Measurements from ENCODE around the gene MSRB3. TPM values are rescaled to one million over a fixed set of nuclear protein-coding genes. Genes with fewer than 3 reads are reported as not detected.

The MSRB3 gene
- total RNA-seq, 3 donors from 2014 or later, result 35.0 to 59.8 (median 51.8) TPM

DNA sequence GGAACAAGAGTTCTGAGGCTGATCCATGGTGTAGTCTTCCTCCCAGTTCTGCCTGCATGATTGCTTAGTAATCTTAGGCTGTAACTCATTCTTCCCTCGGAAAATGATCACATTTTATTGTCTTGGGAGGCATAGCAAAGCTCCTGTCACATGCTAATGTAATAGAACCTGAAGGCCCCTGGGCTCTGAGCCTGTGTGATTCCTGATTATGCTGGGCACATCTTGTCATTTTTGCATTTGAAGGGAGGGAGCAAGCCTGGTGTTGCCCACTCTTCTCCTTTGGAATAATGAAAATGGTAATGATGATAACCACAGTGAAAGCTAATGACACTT lies 215.4 kb downstream of the MSRB3 start:
- Histone ChIP-seq H3K36me3 (no peaks in the 10 kb centered on the region), H3K27me3 (no peaks in the 10 kb centered on the region), H3K4me3 (no peak overlapping the region), H3K27ac (no peak overlapping the region), H3K9me3 (no peaks in the 10 kb centered on the region), H3K4me1 (no peaks in the 10 kb centered on the region)
- TF ChIP-seq POLR2A (IDR thresholded peaks at IDR 0.05) (no peak), POLR2AphosphoS5 (IDR thresholded peaks at IDR 0.05) (no peak)
- TF ChIP-seq, protein P1, sequence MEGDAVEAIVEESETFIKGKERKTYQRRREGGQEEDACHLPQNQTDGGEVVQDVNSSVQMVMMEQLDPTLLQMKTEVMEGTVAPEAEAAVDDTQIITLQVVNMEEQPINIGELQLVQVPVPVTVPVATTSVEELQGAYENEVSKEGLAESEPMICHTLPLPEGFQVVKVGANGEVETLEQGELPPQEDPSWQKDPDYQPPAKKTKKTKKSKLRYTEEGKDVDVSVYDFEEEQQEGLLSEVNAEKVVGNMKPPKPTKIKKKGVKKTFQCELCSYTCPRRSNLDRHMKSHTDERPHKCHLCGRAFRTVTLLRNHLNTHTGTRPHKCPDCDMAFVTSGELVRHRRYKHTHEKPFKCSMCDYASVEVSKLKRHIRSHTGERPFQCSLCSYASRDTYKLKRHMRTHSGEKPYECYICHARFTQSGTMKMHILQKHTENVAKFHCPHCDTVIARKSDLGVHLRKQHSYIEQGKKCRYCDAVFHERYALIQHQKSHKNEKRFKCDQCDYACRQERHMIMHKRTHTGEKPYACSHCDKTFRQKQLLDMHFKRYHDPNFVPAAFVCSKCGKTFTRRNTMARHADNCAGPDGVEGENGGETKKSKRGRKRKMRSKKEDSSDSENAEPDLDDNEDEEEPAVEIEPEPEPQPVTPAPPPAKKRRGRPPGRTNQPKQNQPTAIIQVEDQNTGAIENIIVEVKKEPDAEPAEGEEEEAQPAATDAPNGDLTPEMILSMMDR (IDR thresholded peaks at IDR 0.05), result no peak
- DNase-seq (ENCODE audit: low spot score in 2 of 2), result no peak
- intact Hi-C loops (cut with DNase I; ENCODE audit: low total_unique reads), result no loop called here

DNA sequence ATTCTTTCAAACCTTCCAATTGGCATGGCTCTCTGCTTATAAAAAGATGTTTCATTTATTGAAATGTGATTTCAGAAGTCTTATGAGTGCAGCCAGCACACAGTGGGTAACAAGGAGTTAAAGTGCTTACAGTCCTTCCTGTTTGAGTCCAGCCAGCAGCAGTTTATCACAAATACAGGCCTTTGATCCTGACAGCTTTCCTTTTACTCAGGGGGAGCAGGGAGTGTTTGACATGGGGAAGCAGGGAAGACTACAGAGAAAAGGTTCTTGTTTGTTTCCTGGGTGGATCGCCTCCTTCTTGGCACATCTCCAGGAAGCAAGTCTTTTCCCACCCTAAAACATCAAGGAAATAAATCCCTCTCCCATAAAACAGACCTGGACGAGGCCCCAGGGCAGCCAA lies 216.1 kb downstream of the MSRB3 start:
- no peaks in the 10 kb centered on the region for H3K27me3 ChIP-seq

DNA sequence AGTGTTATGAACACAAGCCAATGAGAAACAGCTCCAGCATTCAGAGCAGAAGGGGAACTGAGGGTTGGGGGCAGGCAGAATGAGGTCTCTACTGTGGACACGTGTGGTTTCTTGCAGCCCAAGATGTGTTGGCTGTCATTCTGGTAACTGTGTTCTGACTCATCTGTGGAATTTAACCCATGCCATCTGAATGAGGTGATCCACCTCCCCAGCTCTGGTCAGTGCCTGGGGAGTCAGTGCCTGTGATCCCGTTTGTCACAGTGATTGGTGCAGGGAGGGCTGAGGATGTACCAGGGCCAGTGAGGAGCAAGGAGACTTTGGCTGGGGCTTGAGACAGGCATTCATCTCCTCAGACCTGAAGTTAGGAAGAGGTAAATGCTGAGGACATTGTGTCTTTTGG lies 216.8 kb downstream of the MSRB3 start:
- Histone ChIP-seq H3K27ac (no peak overlapping the region), H3K9me3 (no peaks in the 10 kb centered on the region), H3K4me1 (no peaks in the 10 kb centered on the region), H3K27me3 (no peaks in the 10 kb centered on the region), H3K36me3 (no peaks in the 10 kb centered on the region), H3K4me3 (no peak overlapping the region)
- TF ChIP-seq POLR2AphosphoS5 (IDR thresholded peaks at IDR 0.05) (no peak), POLR2A (IDR thresholded peaks at IDR 0.05) (no peak)
- TF ChIP-seq, protein P1 (IDR thresholded peaks at IDR 0.05), result no peak
- intact Hi-C loops (cut with DNase I; ENCODE audit: low total_unique reads), result no loop called here
- DNase-seq (ENCODE audit: low spot score in 2 of 2), result no peak

More for the DNA sequence above, 216.1 kb downstream of the MSRB3 start:
- no peak overlapping the region for H3K4me3 ChIP-seq
- TF ChIP-seq, protein P1 (IDR thresholded peaks at IDR 0.05), result no peak
- TF ChIP-seq POLR2A (IDR thresholded peaks at IDR 0.05) (no peak), POLR2AphosphoS5 (IDR thresholded peaks at IDR 0.05) (no peak)
- no peaks in the 10 kb centered on the region for H3K9me3 ChIP-seq
- H3K27ac ChIP-seq, result no peak overlapping the region
- H3K36me3 ChIP-seq, result no peaks in the 10 kb centered on the region
- intact Hi-C loops (cut with DNase I; ENCODE audit: low total_unique reads), result no loop called here
- no peak for DNase-seq (ENCODE audit: low spot score in 2 of 2)
- no peaks in the 10 kb centered on the region for H3K4me1 ChIP-seq

DNA sequence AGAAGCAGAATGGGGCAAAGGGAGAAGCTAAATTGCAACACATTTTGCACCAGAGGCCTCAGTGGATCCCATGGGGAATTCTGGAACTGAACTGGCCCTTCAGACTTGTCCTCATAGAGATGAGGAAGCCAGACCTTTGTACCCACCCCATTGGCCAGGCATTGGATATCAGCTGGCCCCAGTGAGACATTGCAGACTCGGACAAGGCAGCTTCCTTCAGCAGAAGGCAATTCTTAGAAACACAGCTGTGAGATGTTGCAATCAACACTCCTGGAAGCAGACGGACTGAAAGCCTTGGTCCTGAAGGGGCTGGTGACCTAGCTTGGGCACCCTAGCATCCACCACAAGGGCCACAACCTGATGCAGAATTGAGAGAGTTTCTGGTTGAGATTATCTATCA lies 218.1 kb downstream of the MSRB3 start:
- Histone ChIP-seq H3K4me3 (no peak overlapping the region), H3K27ac (no peak overlapping the region), H3K36me3 (no peaks in the 10 kb centered on the region), H3K27me3 (no peaks in the 10 kb centered on the region), H3K9me3 (no peaks in the 10 kb centered on the region), H3K4me1 (peaks cover 0 to 3% of the 10 kb centered on the region in 2 donors)
- intact Hi-C loops (cut with DNase I; ENCODE audit: low total_unique reads), result no loop called here
- DNase-seq (ENCODE audit: low spot score in 2 of 2), result no peak
- TF ChIP-seq POLR2A (IDR thresholded peaks at IDR 0.05) (no peak), POLR2AphosphoS5 (IDR thresholded peaks at IDR 0.05) (no peak)
- TF ChIP-seq, protein P1 (IDR thresholded peaks at IDR 0.05), result no peak

DNA sequence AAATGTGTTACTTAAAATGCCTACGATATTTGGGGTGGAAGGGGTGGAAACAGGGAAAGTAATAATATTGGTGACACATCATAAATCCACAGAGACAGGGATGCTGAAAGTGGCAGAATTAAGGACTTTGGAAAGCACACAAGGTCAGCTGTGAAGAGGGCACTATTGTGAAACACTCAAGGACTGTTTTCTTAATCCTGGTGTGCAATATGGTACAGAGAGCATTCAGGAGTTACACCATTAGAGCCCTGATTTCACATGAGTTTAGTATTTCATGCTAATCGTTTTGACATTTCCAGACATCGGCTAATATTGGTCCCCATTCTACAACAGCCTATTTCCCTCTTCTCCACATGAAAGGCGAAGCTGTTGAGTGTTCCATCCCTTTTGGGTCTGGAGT lies 219.2 kb downstream of the MSRB3 start:
- intact Hi-C loops (cut with DNase I; ENCODE audit: low total_unique reads), result no loop called here
- Histone ChIP-seq H3K4me1 (peaks cover 0 to 3% of the 10 kb centered on the region in 2 donors), H3K4me3 (no peak overlapping the region), H3K9me3 (no peaks in the 10 kb centered on the region), H3K27ac (no peak overlapping the region), H3K27me3 (no peaks in the 10 kb centered on the region), H3K36me3 (no peaks in the 10 kb centered on the region)
- DNase-seq (ENCODE audit: low spot score in 2 of 2), result no peak
- TF ChIP-seq POLR2AphosphoS5 (IDR thresholded peaks at IDR 0.05) (peak in 1 of 3 donors; percentile 28), POLR2A (IDR thresholded peaks at IDR 0.05) (no peak)

DNA sequence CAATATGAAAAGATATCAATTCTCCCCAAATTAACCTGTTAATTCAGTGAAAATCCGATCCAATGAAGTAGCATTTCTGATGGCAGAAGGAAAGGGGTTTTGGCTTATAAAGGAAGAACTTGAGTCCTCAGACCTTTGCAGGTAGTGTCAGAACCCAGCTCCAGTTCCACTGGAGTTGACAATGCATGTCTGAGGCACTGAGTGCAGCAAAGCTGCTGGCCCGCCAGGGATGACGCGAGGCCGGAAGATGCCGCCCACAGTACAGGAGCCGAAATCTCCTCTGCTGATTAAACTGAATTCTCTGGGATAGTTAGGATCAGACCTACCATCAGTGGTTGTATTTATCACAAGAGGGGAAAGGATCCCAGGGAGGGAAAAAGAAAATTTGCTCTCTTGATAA lies 220.7 kb downstream of the MSRB3 start:
- H3K4me1 ChIP-seq, result peaks cover 0 to 3% of the 10 kb centered on the region in 2 donors
- no peaks in the 10 kb centered on the region for H3K36me3 ChIP-seq
- H3K27ac ChIP-seq, result no peak overlapping the region
- no peak overlapping the region for H3K4me3 ChIP-seq
- H3K9me3 ChIP-seq, result no peaks in the 10 kb centered on the region
- TF ChIP-seq POLR2A (IDR thresholded peaks at IDR 0.05), result no peak
- no peak for TF ChIP-seq POLR2AphosphoS5 (IDR thresholded peaks at IDR 0.05)
- TF ChIP-seq, protein P1 (IDR thresholded peaks at IDR 0.05), result no peak
- DNase-seq (ENCODE audit: low spot score in 2 of 2), result no peak
- intact Hi-C loops (cut with DNase I; ENCODE audit: low total_unique reads), result no loop called here
- H3K27me3 ChIP-seq, result no peaks in the 10 kb centered on the region

Data from breast epithelium (tissue), 4 donors.